Activated naive CD4-positive, alpha-beta T cell treated with anti-CD3 and anti-CD28 coated beads, Interleukin-2, amount 50 U/mL, for 24 hours (primary cell): ENCODE data around the gene YAP1.
"Not testable (repeated sequence)": the region's sequence is repeated elsewhere in the genome, so short reads cannot be mapped to it uniquely, and the experiment has no call there.

Source experiments
- H3K27ac Mint-ChIP-seq: one replicate; pipeline ENCODE4 v1.8.0; 2021; ENCODE audit warnings: mild to moderate bottlenecking, mixed read lengths
- H3K27me3 Mint-ChIP-seq: one replicate; pipeline ENCODE4 v1.8.0; 2021; ENCODE audit warnings: mixed read lengths
- H3K36me3 Mint-ChIP-seq: one replicate; pipeline ENCODE4 v1.8.0; 2021; ENCODE audit warnings: mixed read lengths
- H3K4me1 Mint-ChIP-seq: one replicate; pipeline ENCODE4 v1.8.0; 2021; ENCODE audit warnings: mixed read lengths
- H3K4me3 Mint-ChIP-seq: one replicate; pipeline ENCODE4 v1.8.0; 2021; ENCODE audit warnings: mild to moderate bottlenecking, mixed read lengths
- H3K9me3 Mint-ChIP-seq: one replicate; pipeline ENCODE4 v1.8.0; 2021; ENCODE audit warnings: mixed read lengths

YAP1 gene

GRCh38 chr11:102254047-102254446, 143.8 kb downstream of the YAP1 start:
- Mint-ChIP-seq H3K36me3 (no peaks in the 10 kb centered on the region), H3K4me1 (no peaks in the 10 kb centered on the region), H3K27ac (no peak overlapping the region), H3K4me3 (no peak overlapping the region), H3K9me3 (no peaks in the 10 kb centered on the region), H3K27me3 (no peaks in the 10 kb centered on the region)

- no peaks in the 10 kb centered on the region for H3K9me3 Mint-ChIP-seq
- H3K36me3 Mint-ChIP-seq, result no peaks in the 10 kb centered on the region
- no peak overlapping the region for H3K27ac Mint-ChIP-seq
- H3K4me1 Mint-ChIP-seq, result no peaks in the 10 kb centered on the region
- no peaks in the 10 kb centered on the region for H3K27me3 Mint-ChIP-seq
- no peak overlapping the region for H3K4me3 Mint-ChIP-seq
Observed at GRCh38 chr11:102256251-102256650, 146.0 kb downstream of the YAP1 start.

GRCh38 chr11:102260241-102260640, 150.0 kb downstream of the YAP1 start:
- Mint-ChIP-seq H3K27ac (no peak overlapping the region), H3K27me3 (no peaks in the 10 kb centered on the region), H3K4me3 (no peak overlapping the region), H3K9me3 (no peaks in the 10 kb centered on the region), H3K36me3 (no peaks in the 10 kb centered on the region), H3K4me1 (no peaks in the 10 kb centered on the region)

GRCh38 chr11:102263379-102264003, 153.2 kb downstream of the YAP1 start:
- no peaks in the 10 kb centered on the region for H3K27me3 Mint-ChIP-seq
- no peak overlapping the region for H3K27ac Mint-ChIP-seq
- peaks cover 7% of the 10 kb centered on the region for H3K4me1 Mint-ChIP-seq
- no peaks in the 10 kb centered on the region for H3K9me3 Mint-ChIP-seq
- no peaks in the 10 kb centered on the region for H3K36me3 Mint-ChIP-seq
- no peak overlapping the region for H3K4me3 Mint-ChIP-seq

GRCh38 chr11:102264704-102265103, 154.5 kb downstream of the YAP1 start:
- not testable (repeated sequence) for H3K27me3 Mint-ChIP-seq, H3K9me3 Mint-ChIP-seq, H3K36me3 Mint-ChIP-seq, H3K4me3 Mint-ChIP-seq, H3K27ac Mint-ChIP-seq
- H3K4me1 Mint-ChIP-seq, result peaks cover 17% of the 10 kb centered on the region

GRCh38 chr11:102266099-102266498, 155.9 kb downstream of the YAP1 start:
- no peaks in the 10 kb centered on the region for H3K36me3 Mint-ChIP-seq
- no peak overlapping the region for H3K4me3 Mint-ChIP-seq
- no peaks in the 10 kb centered on the region for H3K27me3 Mint-ChIP-seq
- peaks cover 23% of the 10 kb centered on the region for H3K4me1 Mint-ChIP-seq
- no peak overlapping the region for H3K27ac Mint-ChIP-seq
- no peaks in the 10 kb centered on the region for H3K9me3 Mint-ChIP-seq

- Mint-ChIP-seq H3K4me3 (peak overlapping the region; percentile 59), H3K36me3 (no peaks in the 10 kb centered on the region), H3K27ac (no peak overlapping the region)
Observed at GRCh38 chr11:102267609-102268008, 157.4 kb downstream of the YAP1 start.

GRCh38 chr11:102268083-102268984, 158.1 kb downstream of the YAP1 start:
- H3K27me3 Mint-ChIP-seq, result no peaks in the 10 kb centered on the region
- no peak overlapping the region for H3K27ac Mint-ChIP-seq
- peaks cover 30% of the 10 kb centered on the region for H3K4me1 Mint-ChIP-seq
- no peaks in the 10 kb centered on the region for H3K9me3 Mint-ChIP-seq
- peak overlapping the region; percentile 77 for H3K4me3 Mint-ChIP-seq
- no peaks in the 10 kb centered on the region for H3K36me3 Mint-ChIP-seq

More at GRCh38 chr11:102267609-102268008, 157.4 kb downstream of the YAP1 start:
- Mint-ChIP-seq H3K4me1 (peaks cover 28% of the 10 kb centered on the region), H3K9me3 (no peaks in the 10 kb centered on the region), H3K27me3 (no peaks in the 10 kb centered on the region)

GRCh38 chr11:102268985-102269470, 158.8 kb downstream of the YAP1 start:
- Mint-ChIP-seq H3K27ac (no peak overlapping the region), H3K36me3 (no peaks in the 10 kb centered on the region), H3K27me3 (no peaks in the 10 kb centered on the region)

GRCh38 chr11:102269927-102270326, 159.7 kb downstream of the YAP1 start:
- Mint-ChIP-seq H3K36me3 (no peaks in the 10 kb centered on the region), H3K27me3 (no peaks in the 10 kb centered on the region), H3K27ac (no peak overlapping the region), H3K9me3 (no peaks in the 10 kb centered on the region), H3K4me3 (no peak overlapping the region), H3K4me1 (peaks cover 30% of the 10 kb centered on the region)

More at GRCh38 chr11:102268985-102269470, 158.8 kb downstream of the YAP1 start:
- Mint-ChIP-seq H3K9me3 (no peaks in the 10 kb centered on the region), H3K4me3 (peak overlapping the region; percentile 77), H3K4me1 (peaks cover 30% of the 10 kb centered on the region)

GRCh38 chr11:102272047-102272824, 162.0 kb downstream of the YAP1 start:
- peaks cover 30% of the 10 kb centered on the region for H3K4me1 Mint-ChIP-seq
- no peak overlapping the region for H3K4me3 Mint-ChIP-seq
- H3K9me3 Mint-ChIP-seq, result no peaks in the 10 kb centered on the region
- H3K36me3 Mint-ChIP-seq, result no peaks in the 10 kb centered on the region
- H3K27ac Mint-ChIP-seq, result no peak overlapping the region
- no peaks in the 10 kb centered on the region for H3K27me3 Mint-ChIP-seq

- no peak overlapping the region for H3K27ac Mint-ChIP-seq
- peaks cover 18% of the 10 kb centered on the region for H3K4me1 Mint-ChIP-seq
Observed at GRCh38 chr11:102274628-102275027, 164.4 kb downstream of the YAP1 start.

GRCh38 chr11:102276362-102276761, 166.1 kb downstream of the YAP1 start:
- no peaks in the 10 kb centered on the region for H3K9me3 Mint-ChIP-seq
- no peak overlapping the region for H3K27ac Mint-ChIP-seq
- H3K27me3 Mint-ChIP-seq, result no peaks in the 10 kb centered on the region
- no peak overlapping the region for H3K4me3 Mint-ChIP-seq
- H3K36me3 Mint-ChIP-seq, result no peaks in the 10 kb centered on the region
- H3K4me1 Mint-ChIP-seq, result peaks cover 20% of the 10 kb centered on the region

More at GRCh38 chr11:102274628-102275027, 164.4 kb downstream of the YAP1 start:
- H3K4me3 Mint-ChIP-seq, result no peak overlapping the region
- no peaks in the 10 kb centered on the region for H3K36me3 Mint-ChIP-seq
- H3K27me3 Mint-ChIP-seq, result no peaks in the 10 kb centered on the region
- no peaks in the 10 kb centered on the region for H3K9me3 Mint-ChIP-seq

- H3K27me3 Mint-ChIP-seq, result no peaks in the 10 kb centered on the region
Observed at GRCh38 chr11:102276783-102277182, 166.5 kb downstream of the YAP1 start.

GRCh38 chr11:102279641-102280170, 169.5 kb downstream of the YAP1 start:
- Mint-ChIP-seq H3K36me3 (no peaks in the 10 kb centered on the region), H3K27me3 (no peaks in the 10 kb centered on the region), H3K27ac (peak overlapping the region; percentile 26), H3K9me3 (no peaks in the 10 kb centered on the region), H3K4me1 (peaks cover 12% of the 10 kb centered on the region), H3K4me3 (peak overlapping the region; percentile 27)

More at GRCh38 chr11:102276783-102277182, 166.5 kb downstream of the YAP1 start:
- H3K36me3 Mint-ChIP-seq, result no peaks in the 10 kb centered on the region
- no peaks in the 10 kb centered on the region for H3K9me3 Mint-ChIP-seq
- peaks cover 20% of the 10 kb centered on the region for H3K4me1 Mint-ChIP-seq
- H3K4me3 Mint-ChIP-seq, result no peak overlapping the region
- H3K27ac Mint-ChIP-seq, result no peak overlapping the region
